ENCODE results near the gene GHDC. TPM values are rescaled to one million over a fixed set of nuclear protein-coding genes. Genes with fewer than 3 reads are reported as not detected.

GHDC gene
- total RNA-seq, 1 donor from 2014 or later, result 16.1 TPM

GRCh38 chr17:42183741-42184711 is 10.3 kb downstream of the GHDC start:
- peak; percentile 77 for DNase-seq (ENCODE audit: low read depth)

GRCh38 chr17:42182927-42183734 is 11.2 kb downstream of the GHDC start:
- peak; percentile 13 for DNase-seq (ENCODE audit: low read depth)

- no peak for DNase-seq (ENCODE audit: low read depth)
Observed at GRCh38 chr17:42181851-42182207, 12.5 kb downstream of the GHDC start.

- DNase-seq (ENCODE audit: low read depth), result peak; percentile 48
Observed at GRCh38 chr17:42180922-42181850, 13.1 kb downstream of the GHDC start, which contains the start of gene KCNH4. TSS of gene KCNH4 (minus strand) at chr17:42181142. CDS start at chr17:42180945, 197 bp downstream.

GRCh38 chr17:42180411-42180921 is 13.8 kb downstream of the GHDC start:
- DNase-seq (ENCODE audit: low read depth), result no peak

- peak; percentile 51 for DNase-seq (ENCODE audit: low read depth)
Observed at GRCh38 chr17:42179911-42180410, 14.3 kb downstream of the GHDC start.

GRCh38 chr17:42179335-42179734 is 15.0 kb downstream of the GHDC start:
- DNase-seq (ENCODE audit: low read depth), result no peak

GRCh38 chr17:42178817-42179216 is 15.5 kb downstream of the GHDC start:
- no peak for DNase-seq (ENCODE audit: low read depth)

- no peak for DNase-seq (ENCODE audit: low read depth)
Observed at GRCh38 chr17:42177684-42178083, 16.6 kb downstream of the GHDC start.

GRCh38 chr17:42174126-42174783 is 20.0 kb downstream of the GHDC start:
- no peak for DNase-seq (ENCODE audit: low read depth)

GRCh38 chr17:42171831-42172230 is 22.5 kb downstream of the GHDC start:
- DNase-seq (ENCODE audit: low read depth), result no peak

GRCh38 chr17:42169351-42169750 is 24.9 kb downstream of the GHDC start:
- DNase-seq (ENCODE audit: low read depth), result no peak

GRCh38 chr17:42167807-42168206 is 26.5 kb downstream of the GHDC start:
- no peak for DNase-seq (ENCODE audit: low read depth)

GRCh38 chr17:42166196-42166763 is 28.0 kb downstream of the GHDC start:
- no peak for DNase-seq (ENCODE audit: low read depth)

- DNase-seq (ENCODE audit: low read depth), result no peak
Observed at GRCh38 chr17:42165751-42166150, 28.5 kb downstream of the GHDC start.

- no peak for DNase-seq (ENCODE audit: low read depth)
Observed at GRCh38 chr17:42163696-42164407, 30.4 kb downstream of the GHDC start.

GRCh38 chr17:42163113-42163512 is 31.2 kb downstream of the GHDC start:
- no peak for DNase-seq (ENCODE audit: low read depth)

GRCh38 chr17:42160531-42160910 is 33.8 kb downstream of the GHDC start:
- no peak for DNase-seq (ENCODE audit: low read depth)

Measured in myocyte (in vitro differentiated cells).